ENCODE results near the gene CAPN15.

DNA sequence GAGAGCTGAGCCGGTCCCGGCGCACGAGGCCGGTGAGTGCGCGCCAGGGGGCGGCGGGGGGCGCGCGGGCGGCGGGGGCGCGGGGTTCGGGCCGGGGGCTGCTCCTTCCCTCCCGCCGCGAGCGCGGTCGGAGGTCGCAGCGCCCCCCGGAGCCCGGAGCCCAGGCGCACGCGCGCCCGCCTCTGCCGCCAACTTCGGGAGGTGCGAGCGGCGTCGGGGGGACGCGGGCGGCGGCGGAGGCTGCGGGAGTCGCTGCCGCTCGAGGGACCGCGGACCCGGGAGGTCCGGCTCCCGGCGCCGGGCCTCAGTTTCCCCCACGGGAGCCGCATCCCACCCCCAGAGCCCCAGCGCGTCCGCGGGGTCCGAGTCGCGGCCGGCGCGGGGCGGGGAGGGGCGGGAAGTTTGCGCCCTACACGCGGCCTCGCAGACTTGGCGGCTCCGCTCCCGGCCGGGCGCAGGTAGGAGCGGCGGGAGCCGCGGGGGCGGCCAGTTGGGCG, 32.7 kb downstream of the CAPN15 start, which contains the start of gene PRR35:
- TF ChIP-seq, protein P1, sequence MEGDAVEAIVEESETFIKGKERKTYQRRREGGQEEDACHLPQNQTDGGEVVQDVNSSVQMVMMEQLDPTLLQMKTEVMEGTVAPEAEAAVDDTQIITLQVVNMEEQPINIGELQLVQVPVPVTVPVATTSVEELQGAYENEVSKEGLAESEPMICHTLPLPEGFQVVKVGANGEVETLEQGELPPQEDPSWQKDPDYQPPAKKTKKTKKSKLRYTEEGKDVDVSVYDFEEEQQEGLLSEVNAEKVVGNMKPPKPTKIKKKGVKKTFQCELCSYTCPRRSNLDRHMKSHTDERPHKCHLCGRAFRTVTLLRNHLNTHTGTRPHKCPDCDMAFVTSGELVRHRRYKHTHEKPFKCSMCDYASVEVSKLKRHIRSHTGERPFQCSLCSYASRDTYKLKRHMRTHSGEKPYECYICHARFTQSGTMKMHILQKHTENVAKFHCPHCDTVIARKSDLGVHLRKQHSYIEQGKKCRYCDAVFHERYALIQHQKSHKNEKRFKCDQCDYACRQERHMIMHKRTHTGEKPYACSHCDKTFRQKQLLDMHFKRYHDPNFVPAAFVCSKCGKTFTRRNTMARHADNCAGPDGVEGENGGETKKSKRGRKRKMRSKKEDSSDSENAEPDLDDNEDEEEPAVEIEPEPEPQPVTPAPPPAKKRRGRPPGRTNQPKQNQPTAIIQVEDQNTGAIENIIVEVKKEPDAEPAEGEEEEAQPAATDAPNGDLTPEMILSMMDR (conservative IDR thresholded peaks at IDR 0.05; ENCODE audit: low read length): no peak
- TF ChIP-seq EZH2phosphoT487 (IDR thresholded peaks at IDR 0.05; ENCODE audit: borderline replicate concordance, low read depth, low read length): no peak
